LHCN-M2 (cell line): ENCODE data around the gene MMP28. TPM values are rescaled to one million over a fixed set of nuclear protein-coding genes. Genes with fewer than 3 reads are reported as not detected.

Source experiments
- DNase-seq: peaks from one replicate; pipeline ENCODE4 v3.0.0-alpha.2; 2012; ENCODE audit warnings: low read depth
- total RNA-seq: library from RNA; depleted of rRNA; stranded (reverse); fragments of >200 nt; gene quantifications from 2 replicates; pipeline ENCODE4 v1.2.3, GENCODE V29; 2014

MMP28 gene
- total RNA-seq, 1 experiment from 2014 or later = not detected

DNA sequence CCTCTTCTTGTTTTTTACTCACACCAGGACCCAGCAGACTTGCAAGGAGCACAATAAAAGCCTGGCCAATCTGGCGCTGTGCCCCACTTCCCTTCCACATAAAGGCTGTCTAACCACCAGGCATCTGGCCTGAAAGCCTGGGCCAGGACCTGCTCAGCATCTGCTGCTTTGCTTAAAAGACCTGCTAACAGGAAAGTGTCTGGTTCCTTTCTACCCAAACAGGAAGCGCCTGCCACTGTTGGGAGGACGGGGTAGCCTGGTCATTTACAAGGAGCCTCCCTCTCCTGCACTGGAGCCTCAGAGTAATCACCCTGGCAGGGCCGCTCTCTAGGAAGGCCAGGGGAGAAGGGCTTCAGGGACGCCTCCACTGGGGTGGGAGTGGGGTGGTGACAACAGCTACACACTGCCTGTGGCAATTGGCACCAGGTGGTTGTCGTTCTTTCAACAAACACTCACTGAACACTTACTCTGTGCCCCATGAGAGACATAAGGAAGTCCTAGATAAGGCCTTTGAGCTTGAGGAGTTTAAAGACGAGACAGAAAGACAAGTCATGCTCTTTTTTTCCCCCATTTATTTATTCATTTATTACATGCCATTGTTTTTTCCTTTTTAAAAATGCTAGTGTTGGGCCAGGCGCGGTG, 6.3 kb upstream of the MMP28 start:
- no peak for DNase-seq

DNA sequence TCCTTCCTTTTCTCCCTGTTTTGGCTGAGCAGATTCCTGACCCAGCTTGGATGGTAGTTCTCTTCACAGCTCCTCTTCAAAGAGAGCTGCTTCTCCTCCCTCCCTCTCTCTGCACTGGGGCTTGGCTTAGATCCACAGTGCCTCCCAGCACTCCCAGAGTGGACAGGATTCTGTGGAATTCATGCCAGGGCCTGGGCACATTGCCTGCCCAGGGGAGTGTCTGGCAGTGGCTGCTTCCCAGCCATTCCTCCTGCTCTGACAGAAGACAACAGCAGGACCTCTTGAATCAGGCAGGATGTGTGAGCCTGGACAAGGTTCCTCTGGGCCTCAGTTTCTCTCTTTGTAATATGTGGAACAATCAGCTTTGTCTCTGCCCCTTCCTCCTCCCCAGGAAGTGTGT, 4.5 kb upstream of the MMP28 start:
- peak; percentile 58 for DNase-seq

DNA sequence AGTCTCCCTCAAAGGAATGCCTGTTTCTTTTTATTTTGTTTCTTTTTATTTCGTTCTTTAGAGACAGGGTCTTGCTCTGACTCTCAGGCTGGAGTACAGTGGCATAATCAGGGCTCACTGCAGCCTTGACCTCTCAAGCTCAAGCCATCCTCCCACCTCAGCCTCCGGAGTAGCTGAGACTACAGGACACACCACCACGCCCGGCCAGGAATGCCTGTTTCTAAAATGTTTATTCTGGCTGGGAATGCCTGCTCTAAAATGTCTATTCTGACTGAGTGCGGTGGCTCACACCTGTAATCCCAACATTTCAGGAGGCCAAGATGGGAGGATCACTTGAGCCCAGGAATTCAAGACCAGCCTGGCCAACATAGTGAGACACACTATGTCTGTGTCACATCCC, 2.5 kb upstream of the MMP28 start:
- DNase-seq = no peak

DNA sequence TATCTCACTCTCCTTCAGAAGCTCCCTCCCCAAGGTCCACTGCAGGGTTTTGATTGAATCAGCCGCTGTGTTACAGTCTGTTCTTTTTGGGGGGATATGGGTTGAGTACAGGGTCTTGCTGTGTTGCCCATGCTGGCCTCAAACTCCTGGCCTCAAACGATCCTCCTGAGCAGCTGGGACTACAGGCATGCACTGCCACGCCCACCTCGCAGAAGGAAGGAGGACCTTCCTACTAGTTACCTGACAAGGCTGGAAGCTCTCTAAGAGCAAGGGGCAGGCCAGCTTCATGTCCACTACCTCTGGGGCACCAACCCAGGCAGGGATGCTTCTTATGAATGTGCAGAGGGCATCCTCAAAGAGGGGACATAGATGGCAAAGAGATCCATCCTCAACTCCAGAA, 1.9 kb upstream of the MMP28 start:
- DNase-seq = no peak

DNA sequence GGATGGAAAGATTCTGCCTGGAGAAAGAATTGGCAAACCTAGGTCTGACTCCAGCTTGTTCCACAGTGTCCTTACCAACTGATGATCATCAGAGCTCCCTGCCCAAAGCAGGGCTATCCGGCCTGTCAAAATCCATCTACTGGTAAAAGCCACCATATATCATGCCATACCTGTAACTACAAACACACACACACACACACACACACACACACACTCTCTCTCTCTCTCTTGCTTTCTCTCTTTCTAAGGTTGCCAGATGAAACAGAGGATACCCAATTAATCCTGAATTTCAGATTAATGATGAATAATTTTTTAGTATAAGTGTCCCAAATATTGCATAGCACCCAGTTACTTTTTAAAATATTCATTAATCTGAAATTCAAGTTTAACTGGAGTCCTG, 1.5 kb upstream of the MMP28 start:
- DNase-seq = no peak

DNA sequence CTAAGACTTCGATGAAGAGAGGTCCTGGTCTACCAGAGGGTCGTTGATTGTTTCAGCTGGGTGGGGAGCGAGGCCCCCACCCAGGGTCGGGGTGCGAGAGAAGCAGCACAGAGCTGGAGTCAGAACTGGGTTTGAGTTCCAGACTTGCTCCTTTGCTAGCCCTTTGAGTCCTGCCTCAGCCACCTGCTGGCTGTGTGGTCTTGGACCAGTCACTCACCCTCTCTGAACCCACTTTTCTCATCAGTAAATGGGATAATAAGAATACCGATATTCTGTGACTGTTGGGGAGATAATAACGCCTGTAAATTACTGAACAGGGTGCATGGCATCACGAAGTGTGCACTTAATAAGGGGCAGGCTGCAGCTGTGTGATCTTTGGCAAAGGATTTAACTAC, 427 bp upstream of the MMP28 start:
- no peak for DNase-seq

DNA sequence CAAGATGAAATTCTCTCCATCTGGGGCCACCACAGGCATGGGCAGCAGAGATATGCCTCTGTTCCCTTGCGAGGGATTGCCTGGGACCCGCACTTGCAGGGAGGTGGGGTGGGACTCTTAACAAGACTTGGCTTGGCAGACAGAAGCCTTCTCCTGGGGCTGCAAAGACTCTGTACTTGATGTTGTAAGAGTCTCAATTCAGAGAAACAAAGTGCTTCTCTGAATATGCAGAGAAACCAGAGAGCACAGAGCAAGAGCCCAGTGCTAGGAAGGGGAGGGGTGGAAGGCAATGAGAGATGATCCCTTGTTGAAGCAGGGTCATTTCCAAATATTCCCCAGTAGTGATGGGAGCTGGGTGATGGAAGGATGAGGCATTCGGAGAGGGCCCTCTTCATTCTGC, 2.2 kb downstream of the MMP28 start:
- no peak for DNase-seq

DNA sequence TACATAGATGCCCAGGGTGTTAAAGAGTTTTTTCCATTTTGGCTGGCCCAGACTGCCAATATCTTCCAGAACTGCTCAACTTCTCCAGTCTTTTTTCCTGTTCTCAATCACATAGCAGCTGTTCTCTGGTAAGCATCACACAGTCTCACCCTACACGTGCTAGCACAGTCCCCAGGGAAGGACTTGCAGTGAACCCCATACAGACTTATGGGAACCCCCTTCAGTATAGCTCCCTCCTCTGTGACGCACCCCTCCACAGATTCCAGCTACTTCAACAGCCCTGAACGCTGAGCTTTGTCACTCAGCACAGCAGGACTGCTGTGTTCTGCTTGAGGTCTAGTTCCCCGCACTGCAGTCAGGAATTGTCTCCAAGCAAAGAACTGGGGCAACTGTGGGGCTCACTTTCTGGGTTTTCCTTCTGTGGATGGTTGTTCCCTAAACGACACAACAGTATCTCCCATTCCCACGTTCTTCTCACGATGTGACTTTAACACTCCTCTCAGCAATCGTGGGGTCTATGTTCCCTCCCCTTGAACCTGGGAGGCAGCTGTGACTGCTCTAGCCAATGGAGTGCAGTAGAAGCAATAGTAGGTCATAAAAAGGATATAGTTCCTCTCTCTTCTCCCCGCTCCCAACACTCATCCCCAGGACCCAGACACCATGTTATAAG, 3.6 kb downstream of the MMP28 start:
- DNase-seq = no peak

DNA sequence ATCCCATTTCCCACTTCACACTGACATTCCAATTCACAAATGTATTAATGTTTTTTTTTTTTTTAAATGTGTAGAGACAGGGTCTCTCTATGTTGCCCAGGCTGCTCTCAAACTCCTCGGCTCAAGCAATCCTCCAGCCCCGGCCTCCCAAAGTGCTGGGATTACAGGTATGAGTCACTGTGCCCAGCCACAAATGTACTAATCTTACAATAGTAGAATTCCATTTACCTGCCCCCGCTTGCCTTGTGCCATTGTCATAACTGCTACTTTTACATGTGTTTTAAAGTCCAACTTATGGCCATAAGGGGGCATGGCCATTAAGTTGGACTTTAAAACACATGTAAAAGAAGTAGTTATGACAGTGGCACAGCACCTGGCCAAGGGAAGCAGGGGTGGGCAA, 4.6 kb downstream of the MMP28 start:
- peak; percentile 32 for DNase-seq

DNA sequence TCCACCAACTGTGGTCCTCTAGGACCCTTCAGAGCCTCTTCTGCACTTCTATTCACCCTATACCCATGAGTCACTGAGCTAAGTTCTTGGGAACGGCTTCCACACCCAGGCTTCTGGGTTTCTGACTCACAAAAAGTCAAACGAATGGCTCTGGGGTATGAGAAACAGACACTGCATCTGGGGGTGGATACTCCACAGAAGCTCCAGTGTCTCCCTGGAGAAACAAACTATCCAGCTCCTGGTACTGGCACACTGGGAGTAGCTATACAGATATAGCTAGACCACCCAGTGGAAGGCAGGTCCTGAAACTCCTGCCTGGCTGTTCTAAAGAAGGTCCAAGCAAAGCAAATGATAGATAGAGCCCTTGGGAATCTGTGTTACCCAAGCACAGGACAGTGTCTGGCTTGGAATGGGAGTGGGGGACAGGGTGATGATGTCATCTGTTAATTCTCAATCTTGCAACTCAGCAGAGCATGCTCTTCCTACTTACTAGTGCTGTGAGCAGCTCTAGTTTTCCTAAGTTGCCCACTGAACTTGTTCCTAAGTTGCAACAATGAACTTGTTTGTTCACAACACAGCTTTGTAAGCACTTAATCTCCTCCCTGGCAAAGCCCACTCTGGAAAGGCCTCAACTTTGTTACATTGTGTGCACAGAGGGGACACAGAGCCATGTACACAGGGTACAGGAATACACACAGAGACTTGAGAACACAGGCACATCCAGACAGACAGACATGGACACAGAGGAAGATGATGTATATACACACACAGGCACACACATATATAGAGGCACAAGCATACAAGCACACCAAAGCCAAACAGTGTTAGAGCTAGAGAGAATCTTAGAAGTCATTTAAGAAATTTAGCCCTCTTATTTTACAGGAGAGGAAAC, 6.7 kb downstream of the MMP28 start:
- DNase-seq = peak; percentile 88

DNA sequence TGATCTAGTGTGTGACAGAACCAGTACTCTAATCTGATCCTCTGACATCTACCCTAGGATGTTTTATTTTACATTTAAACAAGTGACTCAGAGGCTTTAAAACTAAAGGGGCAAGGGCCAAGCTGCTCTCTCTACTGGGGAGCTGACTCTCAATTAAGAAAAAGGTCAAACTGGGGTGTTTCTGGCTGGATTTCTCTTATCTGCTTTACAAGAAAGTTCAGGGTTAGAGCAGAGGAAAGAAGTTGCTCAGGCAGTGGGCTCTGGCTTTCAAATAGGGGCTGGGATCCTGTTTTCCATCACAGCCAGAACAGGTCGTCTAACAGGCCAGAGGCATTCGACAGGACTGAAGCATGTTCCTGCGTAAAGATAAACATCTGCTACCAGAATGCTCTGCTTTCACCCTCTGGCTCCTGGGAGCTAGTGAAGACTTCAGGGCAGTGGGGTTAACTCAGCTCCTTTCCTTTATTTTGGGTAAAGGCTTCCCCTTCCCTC, 8.5 kb downstream of the MMP28 start:
- DNase-seq = peak; percentile 41

DNA sequence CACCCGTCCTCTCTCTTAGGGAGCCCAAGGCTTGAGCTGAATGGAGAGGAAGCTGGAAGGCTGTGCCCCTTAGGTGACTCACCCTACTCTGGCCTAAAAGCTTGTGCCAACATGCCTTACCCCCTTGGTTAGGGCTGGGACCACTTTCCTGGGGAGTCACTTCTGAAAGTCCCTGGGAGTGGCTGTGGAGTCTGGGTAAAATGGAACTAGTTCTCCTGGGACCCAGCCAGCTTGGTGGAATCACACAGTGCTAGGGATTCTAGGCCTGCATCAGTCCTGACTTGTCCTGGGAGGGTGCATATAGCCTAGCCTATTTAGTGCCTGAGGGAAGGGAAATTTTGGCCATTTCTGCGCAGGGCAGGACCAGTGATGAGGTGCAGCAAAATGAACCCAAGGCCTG, 10.5 kb downstream of the MMP28 start:
- DNase-seq = no peak

DNA sequence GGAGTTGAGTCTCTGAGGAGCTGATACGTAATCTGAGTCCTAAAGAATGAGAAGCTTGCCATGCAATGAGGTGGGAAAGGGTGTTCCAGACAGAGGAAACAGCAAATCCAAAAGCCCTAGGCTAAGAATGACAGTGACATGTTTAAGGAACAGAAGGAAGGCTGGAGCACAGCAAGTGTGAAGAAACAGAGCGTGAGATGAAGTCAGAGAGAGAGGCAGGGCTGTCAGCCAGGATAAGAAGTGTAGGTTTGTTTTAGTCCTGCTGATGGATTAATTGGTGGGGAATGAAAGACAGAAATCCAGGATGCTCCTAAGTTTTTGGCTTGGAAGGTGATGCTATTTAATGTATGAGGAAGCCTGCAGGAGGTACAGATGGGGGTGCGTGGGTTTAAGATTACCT, 14.5 kb downstream of the MMP28 start:
- DNase-seq = no peak

DNA sequence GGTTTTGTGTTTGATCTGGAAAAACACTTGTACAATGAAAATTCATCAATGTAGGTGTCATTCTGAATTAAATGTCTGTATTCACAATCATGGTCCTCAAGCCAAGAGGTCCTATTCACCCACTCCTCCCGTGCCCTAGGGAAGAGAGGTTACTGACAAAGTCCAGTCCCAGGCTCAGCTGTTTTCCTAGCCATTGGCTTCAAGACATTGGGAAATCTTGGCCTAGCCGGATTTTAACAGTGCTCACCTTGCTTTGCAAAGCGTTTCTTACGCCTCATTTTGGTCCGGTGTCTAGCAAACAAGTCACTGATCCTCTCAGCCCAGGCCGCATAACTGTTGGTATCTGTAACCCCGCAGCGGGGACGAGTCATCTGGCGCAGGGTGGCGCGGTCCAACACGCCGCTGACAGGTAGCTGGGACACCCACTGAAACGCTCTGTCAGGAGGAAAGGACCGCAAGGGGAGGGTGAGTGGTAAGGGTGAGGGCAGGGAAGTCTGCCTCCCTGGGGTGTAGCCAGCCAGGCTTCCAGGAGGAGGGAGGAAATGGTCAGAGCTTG, 16.7 kb downstream of the MMP28 start:
- no peak for DNase-seq

DNA sequence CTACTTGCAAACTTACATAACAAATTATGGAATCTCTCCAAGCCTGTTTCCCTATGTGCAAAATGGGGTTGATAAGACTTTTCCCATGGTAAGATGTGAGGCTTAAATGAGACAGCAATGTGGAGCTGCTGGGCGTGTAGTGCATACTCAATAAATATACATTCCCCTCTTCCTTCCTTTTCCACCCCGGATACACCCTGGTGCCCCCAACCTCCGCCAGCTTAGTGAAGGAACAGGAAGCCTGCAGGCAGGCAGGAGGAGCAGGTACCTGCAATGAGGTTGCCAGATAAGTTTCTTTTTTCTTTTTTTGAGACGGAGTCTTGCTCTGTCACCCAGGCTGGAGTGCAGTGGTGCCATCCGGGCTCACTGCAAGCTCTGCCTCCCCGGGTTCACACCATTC, 19.9 kb downstream of the MMP28 start:
- DNase-seq = no peak

DNA sequence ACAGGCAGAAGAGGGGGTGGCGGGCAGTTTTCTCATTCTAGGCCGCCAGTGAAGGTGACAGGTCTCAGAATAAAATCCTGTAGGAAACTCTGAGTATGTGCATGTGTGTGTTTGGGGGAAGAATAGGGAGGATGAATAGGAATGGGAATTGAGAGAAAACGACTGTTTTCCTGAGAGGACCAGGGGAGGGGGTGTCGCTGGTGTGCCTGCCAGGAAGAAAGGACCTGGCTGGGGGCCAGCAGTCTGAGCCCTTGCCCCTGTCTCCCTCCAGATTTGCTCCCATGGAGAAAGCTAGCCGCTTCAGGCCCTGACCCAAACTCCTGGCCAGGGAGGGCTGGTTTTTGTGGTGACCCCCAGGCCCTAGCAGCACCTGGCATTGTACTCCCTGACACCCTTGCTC, 20.4 kb downstream of the MMP28 start:
- no peak for DNase-seq

DNA sequence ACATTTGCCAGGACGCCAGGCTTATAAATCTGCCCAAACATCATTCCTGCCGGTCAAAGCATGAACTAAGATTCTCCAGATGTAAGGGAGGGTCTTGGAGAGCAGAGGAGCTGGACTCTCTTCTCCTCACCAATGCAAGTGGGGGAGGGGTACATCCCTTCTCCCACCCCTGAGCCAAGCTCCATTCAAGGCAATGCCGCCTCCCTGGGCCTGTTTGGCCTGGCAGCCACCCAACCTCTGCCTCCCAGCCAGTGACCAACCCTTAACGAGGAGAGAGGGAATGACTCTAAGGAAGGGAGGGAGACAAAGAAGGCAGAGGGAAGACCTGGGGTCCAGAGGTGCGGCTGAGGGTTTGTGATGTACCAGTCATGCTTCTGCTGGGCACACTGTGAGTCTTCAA, 20.9 kb downstream of the MMP28 start:
- DNase-seq = no peak

DNA sequence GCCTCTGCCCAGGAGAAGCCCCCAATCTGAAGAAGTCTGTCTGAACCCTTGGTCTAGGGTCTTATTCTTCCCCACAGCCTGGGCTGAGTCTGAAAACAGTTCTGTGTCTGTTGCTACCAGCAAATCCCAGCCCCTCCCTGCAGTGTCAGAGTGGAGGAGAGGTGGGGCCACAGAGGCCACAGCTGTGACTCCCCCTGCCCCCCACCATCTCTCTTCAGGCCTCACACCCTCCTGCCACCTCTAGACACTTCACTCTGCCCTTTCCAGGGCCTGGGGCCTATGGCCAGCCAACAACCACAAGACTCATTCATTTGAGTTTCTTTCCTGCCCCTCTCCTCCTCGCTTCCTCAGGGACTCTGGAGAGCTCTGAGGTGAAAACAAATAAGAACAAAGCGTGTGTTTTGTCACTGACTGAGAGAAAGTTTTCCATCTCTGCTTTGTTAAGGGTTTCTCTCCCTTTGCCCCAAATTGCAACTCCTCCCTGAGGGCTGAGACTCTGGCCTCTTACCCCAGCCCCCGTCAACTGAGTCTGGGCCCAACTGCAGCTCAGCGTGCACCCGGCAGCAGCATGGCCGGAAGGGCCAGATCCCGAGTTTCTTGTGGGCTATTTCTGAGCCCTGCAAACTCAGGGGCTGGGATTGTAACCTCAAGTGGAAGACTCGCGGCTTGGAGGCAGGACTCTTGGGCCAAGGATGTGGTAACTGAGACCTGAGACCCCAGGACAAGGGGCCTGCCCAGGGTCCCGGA, 21.6 kb downstream of the MMP28 start:
- no peak for DNase-seq

DNA sequence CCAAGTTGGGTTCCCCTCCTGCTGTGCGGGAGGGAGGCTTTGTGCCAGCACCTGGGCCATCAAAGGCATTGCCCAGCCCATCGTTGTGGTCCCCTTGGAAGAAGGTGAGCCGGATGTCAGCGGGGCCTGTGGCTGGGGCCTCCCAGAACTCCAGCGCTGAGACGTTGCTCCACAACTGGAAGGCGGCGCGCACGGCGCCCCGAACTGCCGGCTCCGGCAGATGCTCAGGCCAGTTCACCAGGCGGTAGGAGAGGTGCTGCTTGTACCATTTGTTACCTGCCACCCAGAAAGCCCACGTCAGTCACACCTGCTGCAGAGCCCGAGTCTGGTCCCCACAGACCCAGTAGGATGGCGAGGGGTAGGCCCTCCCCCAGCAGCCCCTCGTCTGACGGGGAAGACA, 22.3 kb downstream of the MMP28 start:
- no peak for DNase-seq

DNA sequence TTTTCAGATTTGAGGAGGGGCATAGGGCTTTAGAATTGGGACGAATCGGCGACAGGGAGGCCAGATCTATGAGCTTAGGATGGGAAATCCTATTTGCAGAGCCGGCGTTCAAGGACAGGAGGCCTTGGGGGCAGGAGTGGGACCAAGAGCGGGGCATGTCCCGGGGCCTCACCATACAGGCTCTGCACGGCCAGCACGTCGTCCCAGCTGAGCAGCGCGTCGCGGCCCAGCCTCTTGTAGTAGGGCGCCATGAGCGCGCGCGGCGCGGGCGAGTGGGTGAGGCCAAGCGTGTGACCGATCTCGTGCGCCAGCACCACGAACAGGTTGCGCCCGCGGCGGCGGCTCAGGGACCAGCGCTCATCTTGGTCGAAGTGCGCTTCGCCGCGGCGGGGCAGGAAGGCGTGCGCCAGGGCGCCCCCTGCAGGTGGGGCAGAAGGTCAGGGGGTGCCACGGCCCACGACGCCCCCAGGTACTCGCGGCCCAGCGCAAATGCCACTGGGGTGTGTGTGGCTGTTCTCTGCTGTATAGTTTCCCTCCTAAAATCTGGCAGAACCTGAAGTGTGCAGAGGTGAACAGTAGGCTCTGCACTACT, 25.4 kb downstream of the MMP28 start:
- DNase-seq = no peak

DNA sequence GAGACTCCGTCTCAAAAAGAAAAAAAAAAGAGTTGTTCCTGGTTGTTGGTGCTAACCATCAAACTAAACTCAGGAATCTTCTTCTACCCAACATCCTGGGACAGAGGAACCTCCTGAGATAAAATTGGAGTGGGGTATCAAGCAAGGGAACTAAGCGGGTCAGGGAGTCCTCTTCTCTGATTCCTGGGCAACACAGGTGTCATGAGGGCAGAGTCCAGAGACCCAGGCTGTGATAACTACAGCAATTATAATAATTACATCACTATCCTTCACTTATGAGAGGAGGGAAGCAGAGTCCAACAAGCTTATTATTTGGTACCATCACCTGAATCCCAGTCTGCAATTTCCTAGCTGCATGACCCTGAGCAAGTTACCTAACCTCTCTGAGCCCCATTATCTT, 26.6 kb downstream of the MMP28 start:
- DNase-seq = no peak
